CD4-positive, alpha-beta T cell treated with Interleukin-1 beta for 1 hour (primary cell): ENCODE data around the gene AGAP2.

ENCODE experiments used
- DNase-seq, 2 donors: peaks; one replicate each; pipeline ENCODE4 v3.0.0-alpha.2; 2020 to 2022

Gene AGAP2

DNA sequence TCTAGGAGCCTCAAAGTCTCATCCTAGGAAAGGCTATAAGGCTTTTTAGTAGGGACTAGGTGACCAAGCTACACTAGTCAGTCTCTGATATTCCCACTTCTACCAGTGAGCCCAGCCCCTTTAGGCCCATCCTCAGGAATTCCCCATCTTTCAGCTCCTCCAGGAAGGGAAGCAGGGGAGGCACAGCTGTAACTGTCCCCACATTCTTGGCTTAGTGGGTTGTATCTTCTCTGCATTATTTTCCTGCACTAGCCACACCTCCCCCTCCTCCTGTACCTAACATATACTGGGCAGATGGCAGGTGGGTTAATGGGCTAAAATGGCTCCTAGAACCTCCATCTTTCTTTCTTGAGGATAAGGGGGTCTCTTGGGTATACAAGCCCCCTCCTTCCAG lies 28.8 kb upstream of the AGAP2 start:
- DNase-seq = no peak

- DNase-seq = no peak
Observed at GRCh38 chr12:57766464-57767304, 28.1 kb upstream of the AGAP2 start, which contains the start of gene CYP27B1. CYP27B1 (minus strand) TSS chr12:57767078; CDS start chr12:57767041, 37 bp downstream.

- DNase-seq = no peak
Observed at GRCh38 chr12:57765698-57766463, 27.3 kb upstream of the AGAP2 start.

DNA sequence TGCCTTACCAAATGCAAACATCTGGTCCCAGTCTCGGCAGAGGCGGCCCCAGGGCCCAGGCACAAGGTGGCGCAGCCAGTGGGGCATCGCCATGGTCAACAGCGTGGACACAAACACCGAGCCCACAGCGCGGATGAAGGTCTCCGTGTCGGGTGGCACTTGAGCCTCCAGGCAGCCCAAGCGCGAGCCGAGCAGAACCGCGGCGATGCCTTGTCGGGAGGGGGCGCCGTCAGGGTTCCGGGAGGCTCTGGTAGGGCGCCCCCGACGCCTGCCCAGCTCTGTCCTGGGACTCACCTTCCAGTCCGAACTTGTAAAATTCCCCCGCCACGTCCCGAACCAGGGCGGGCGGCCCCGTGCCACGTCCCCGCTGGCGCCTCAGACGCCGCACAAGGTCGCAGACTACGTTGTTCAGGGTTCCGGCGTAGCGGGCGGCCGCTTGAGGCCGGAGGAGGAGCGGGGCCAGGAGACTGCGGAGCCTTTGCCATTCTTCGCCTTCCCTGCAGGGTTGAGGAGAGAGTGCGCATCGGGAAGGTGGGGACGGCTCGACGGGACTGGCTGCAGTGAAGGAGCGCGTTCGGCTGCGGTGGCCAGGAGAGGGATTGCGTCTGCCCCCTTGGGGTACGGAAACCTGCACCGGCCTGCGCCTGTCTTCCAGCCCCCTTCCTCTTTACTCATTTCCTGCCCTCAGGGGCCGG lies 26.6 kb upstream of the AGAP2 start:
- peak; percentile 42 to 50 for DNase-seq

DNA sequence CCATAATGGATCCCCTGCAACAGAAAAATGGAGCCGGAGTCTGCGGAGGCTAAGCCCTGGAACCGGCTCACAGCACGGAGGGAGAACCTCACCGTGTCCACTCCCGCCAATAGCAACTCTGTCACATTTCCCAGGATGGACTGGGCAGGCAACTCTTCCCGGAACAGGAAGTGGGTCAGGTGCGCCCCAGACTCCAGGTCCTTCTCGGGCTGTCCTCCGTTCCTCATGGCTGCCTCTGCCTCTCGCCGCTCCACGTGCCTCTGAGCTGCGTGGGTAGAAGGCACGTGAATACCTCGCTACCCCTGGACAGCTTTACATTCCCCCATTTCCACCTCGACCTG lies 26.1 kb upstream of the AGAP2 start:
- DNase-seq = no peak

GRCh38 chr12:57763881-57764661 lies 25.5 kb upstream of the AGAP2 start:
- no peak for DNase-seq

- no peak for DNase-seq
Observed at GRCh38 chr12:57762463-57762862, 23.9 kb upstream of the AGAP2 start.

DNA sequence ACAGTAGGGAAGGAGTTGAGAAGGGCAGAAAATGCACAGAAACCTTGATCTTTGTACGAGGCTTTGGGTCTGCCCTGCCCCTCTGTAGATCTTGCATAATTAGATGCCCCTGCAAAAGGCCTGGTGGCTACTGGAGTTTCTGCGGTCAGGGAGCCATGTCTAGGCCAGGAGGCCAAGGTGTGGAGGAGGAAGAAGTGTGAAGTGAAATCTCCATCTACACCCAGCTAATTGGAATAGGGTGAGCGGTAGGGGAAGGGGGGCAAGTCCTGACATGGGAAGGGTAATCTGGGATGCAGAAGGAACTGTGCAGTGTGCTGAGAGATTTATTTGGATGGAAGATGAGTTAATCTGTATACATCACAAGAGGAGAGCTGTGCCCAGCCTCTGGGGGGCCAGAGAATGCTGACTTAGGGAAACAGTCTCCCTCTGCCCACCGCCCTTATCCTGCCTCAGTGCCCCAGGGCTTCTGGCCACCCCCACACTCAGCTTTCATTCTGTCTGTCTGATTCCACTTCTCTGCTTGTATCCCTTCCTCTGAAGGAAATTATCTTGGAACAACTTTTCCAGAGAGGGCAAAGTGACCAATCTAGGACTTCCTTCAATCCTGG lies 23.0 kb upstream of the AGAP2 start:
- DNase-seq = no peak

GRCh38 chr12:57760347-57760982 lies 21.9 kb upstream of the AGAP2 start:
- no peak for DNase-seq

DNA sequence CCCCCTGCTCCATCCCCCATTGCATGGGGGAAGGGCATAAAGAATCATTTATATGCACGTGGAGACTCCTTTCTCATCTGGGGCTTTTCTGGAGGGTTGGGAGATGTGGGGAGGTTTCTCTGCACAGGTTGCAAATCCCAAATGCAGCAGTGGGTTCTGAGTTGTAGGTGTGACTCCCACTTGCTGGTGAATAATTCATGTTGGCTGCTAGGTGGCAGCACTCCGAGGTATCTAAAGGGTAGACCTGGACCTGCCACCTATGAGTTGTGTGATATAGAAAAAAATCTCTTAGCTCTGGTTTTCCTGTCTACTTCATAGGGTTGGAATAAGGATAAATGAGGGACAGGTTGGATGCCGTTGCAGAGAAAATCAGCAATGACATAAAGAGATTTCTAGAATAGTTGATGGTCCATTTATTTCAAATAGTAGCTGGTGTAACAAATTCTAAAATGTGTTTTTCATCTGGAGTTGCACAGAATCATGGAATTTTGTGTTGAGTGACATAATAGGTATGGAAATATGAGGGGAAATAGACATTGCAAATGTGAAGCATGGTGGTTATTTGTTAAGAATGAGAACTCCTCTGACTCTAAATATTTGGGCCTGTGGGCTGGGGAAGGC lies 20.9 kb upstream of the AGAP2 start:
- peak; percentile 48 to 64 for DNase-seq

DNA sequence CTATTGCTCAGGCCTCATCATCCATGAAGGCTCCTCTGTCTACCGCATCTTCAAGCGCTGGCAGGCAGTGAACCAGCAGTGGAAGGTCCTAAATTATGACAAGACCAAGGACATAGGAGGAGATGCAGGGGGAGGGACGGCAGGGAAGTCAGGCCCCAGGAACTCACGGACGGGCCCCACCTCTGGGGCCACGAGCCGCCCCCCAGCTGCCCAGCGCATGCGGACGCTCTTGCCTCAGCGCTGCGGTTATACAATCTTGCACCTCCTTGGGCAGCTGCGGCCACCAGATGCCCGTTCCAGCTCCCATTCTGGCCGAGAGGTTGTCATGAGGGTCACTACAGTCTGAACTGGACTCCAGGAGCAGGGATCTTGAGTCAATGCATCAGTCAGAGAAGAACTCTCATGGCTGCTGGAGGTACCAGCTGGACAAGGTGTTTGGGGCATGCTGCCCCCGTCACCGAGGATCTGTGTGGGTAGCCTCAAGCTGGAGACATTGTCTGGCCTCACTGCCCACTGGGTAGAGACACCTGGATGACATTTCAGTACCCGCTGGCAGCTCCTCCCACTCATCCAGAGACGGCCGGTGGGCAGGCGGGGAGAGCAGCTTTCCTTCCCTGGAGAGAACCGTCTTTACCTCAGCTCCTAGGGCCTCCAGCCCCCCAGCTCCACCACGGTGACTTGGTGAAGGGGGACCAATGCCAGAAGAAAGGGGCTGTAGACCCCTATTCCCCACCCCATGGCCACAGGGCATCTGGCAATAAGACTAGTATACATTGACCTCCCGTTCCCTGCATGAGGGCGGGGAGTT lies 20.2 kb upstream of the AGAP2 start:
- DNase-seq = no peak

GRCh38 chr12:57757771-57758170 lies 19.2 kb upstream of the AGAP2 start:
- DNase-seq = no peak

- DNase-seq = peak; percentile 73 to 78
Observed at GRCh38 chr12:57756406-57757341, 18.1 kb upstream of the AGAP2 start.

GRCh38 chr12:57755454-57756372 lies 17.2 kb upstream of the AGAP2 start:
- DNase-seq = peak; percentile 47 to 54

- no peak for DNase-seq
Observed at GRCh38 chr12:57755194-57755453, 16.6 kb upstream of the AGAP2 start.

DNA sequence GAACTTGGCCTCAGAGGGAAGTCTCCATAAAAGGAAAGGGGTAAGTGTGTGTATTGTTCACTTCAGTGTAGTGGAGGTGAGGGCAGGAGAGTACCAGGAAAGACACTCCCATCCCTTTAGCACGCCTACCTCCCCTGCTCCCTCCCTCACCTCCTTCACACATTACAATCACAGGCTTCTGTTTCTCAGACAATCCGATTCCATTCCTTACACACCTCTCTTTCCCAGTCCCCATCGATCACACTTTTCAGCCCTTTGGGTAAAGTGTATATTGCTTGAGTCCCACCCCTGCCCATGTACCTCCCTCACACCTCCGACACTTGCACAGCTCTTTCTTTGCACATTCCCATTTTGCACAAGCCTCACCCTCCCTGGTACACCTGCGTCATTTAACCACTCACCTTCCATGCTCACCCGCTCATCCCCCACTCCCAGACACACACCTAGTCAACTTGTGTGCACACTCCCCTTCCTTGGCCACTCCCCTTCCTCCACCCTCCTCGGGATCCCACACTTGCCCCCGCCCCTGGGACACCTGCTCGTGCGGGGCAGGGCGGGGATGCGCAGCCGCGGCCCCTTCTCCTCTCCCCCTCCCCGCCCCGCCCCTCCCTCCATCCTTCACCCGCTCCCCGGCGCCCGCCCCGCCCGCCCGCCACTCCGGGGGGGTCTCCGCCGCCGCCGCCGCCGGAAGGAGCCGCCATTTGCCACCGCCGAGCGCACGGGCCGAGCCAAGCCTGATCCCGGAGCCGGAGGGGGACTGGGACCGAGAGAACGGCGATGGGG lies 16.1 kb upstream of the AGAP2 start, which contains the start of gene MARCHF9:
MARCHF9 (plus strand) TSS at position 693 of the 783 bp plus-strand sequence. CDS start 426 bp downstream, outside the sequence.
- peak; percentile 92 to 93 for DNase-seq

DNA sequence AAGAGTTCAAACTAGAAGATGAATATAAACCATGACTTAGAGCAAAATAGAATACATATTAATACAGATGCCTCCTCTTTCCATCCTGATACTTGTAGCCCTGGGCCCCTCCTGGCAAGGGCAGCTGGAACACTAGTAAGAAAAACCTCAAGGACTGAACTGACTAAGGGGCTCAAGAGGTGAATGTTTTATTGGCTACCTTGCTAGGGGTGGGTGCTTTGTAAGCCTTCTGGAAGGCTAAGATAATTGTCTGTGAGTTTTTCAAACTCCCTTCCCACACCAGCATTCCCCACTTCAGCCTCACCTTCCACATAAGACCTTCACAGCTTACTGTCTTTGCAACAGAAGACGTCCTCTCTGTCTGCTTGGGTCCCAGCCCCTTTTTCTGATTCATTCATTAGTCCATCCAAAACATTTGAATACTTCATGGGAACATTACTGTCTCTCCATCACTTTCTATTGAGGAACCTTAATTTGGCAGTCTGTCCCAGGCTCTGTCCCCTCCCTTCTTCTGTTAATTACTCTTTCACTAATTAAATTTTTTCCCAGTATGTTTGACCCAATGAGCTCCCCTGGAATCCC lies 15.3 kb upstream of the AGAP2 start:
- no peak for DNase-seq
